B cell (primary cell): ENCODE data around the gene FBXW5.

Experiments used
- EZH2 ChIP-seq: IDR thresholded peaks from 2 replicates; pipeline ENCODE4 v1.6.1; 2012; ENCODE audit warnings: borderline replicate concordance, low read depth, mild to moderate bottlenecking, moderate library complexity, low read length; ENCODE audit not compliant: insufficient read depth, poor library complexity, severe bottlenecking
- TF ChIP-seq, protein P1 (sequence below): fragments of 200-600 bp; IDR thresholded peaks from one replicate; pipeline ENCODE4 v1.8.0; 2022; ENCODE audit warnings: antibody characterized with exemption, mild to moderate bottlenecking

DNA sequence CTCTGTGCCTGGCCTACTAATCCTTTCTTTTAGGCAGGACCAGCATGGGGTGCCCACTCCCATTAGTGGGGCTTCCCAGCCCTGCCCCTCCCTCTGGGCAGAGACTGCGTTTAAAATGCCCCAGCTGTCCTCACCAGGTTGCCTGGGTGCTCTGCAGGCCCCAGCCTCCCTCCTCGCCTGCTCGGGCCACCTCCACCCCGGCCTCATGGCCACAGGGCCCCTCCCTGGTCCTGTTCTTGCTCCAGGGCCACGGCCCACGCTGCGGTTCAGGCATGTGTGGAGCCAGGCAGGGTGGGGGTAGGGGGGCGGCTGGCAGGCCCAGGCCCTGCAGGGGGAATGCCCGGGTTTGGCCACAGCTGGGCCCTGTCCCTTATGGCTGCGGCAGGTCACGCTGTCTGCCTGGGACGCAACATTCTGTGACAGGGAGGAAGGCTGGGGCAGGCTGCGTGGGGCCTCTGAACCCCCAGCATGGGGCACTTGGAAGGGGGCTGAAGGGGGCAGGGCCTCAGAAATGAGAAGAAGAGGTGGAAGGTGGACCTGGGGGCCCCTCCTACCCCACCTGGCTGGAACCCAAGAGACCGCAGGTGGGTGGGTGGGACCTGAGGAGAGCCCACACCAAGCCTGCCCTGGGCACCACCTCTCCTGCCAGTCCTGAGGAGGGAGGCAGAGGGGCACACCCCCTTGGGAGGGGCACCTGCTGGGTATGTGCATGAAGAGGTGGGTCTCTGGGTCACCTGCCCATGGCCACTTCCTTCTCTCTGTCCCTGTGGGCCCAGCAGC lies 7.2 kb upstream of the FBXW5 start, which contains the start of gene LCN12:
- no peak for TF ChIP-seq EZH2
- TF ChIP-seq, protein P1, sequence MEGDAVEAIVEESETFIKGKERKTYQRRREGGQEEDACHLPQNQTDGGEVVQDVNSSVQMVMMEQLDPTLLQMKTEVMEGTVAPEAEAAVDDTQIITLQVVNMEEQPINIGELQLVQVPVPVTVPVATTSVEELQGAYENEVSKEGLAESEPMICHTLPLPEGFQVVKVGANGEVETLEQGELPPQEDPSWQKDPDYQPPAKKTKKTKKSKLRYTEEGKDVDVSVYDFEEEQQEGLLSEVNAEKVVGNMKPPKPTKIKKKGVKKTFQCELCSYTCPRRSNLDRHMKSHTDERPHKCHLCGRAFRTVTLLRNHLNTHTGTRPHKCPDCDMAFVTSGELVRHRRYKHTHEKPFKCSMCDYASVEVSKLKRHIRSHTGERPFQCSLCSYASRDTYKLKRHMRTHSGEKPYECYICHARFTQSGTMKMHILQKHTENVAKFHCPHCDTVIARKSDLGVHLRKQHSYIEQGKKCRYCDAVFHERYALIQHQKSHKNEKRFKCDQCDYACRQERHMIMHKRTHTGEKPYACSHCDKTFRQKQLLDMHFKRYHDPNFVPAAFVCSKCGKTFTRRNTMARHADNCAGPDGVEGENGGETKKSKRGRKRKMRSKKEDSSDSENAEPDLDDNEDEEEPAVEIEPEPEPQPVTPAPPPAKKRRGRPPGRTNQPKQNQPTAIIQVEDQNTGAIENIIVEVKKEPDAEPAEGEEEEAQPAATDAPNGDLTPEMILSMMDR: no peak
